ES-I3 (cell line): Measurements from ENCODE around the gene CCT7.

Experiments used
- H3K36me3 ChIP-seq: 2 replicates; pipeline ENCODE4 v1.6.1; 2013; ENCODE audit warnings: mild to moderate bottlenecking, low read length, control low read depth, moderate library complexity; ENCODE audit not compliant: insufficient read depth
- H3K4me1 ChIP-seq: 2 replicates; pipeline ENCODE4 v1.6.1; 2013; ENCODE audit warnings: mild to moderate bottlenecking, control low read depth, low read length; ENCODE audit not compliant: insufficient read depth
- H3K9ac ChIP-seq: 2 replicates; pipeline ENCODE4 v1.6.1; 2013; ENCODE audit warnings: low read depth, mild to moderate bottlenecking, low read length, moderate library complexity
- H3K9me3 ChIP-seq: 2 replicates; pipeline ENCODE4 v1.6.1; 2013; ENCODE audit warnings: mild to moderate bottlenecking, low read length, moderate library complexity; ENCODE audit not compliant: control insufficient read depth, insufficient read depth

CCT7 gene

GRCh38 chr2:73294239-73294638 is 60.1 kb downstream of the CCT7 start:
- Histone ChIP-seq H3K9me3 (no peaks in the 10 kb centered on the region), H3K4me1 (no peaks in the 10 kb centered on the region; the same call in 1 of the 2 replicates), H3K9ac (no peak overlapping the region), H3K36me3 (no peaks in the 10 kb centered on the region)

GRCh38 chr2:73295751-73296400 is 61.8 kb downstream of the CCT7 start:
- H3K9ac ChIP-seq = no peak overlapping the region
- H3K36me3 ChIP-seq = no peaks in the 10 kb centered on the region
- H3K4me1 ChIP-seq = no peaks in the 10 kb centered on the region; the same call in 1 of the 2 replicates
- H3K9me3 ChIP-seq = no peaks in the 10 kb centered on the region

DNA sequence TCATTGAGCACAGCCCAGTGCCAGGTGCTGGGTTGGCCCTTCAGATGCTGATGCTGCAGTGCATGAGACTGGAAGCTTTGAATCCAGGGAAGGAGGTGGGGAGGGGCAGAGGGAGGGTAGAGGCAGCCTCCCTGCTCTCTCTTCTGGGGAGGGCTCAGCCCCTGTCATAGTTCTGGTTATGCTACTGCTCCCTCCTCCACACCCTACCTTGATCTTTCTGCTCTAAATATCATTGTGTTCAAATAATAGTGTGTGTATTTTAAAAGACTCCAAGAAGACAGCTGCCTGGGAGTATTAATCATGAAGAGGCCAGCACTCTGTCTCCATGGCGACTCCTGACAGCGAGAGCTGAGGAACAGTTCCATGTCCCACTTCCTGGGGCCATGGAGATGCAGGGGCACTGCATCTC is 63.0 kb downstream of the CCT7 start:
- no peaks in the 10 kb centered on the region for H3K9me3 ChIP-seq
- no peaks in the 10 kb centered on the region; the same call in 1 of the 2 replicates for H3K4me1 ChIP-seq
- no peak overlapping the region for H3K9ac ChIP-seq
- H3K36me3 ChIP-seq = no peaks in the 10 kb centered on the region

- Histone ChIP-seq H3K9me3 (no peaks in the 10 kb centered on the region), H3K9ac (no peak overlapping the region), H3K36me3 (no peaks in the 10 kb centered on the region), H3K4me1 (no peaks in the 10 kb centered on the region; the same call in 1 of the 2 replicates)
Observed at GRCh38 chr2:73297586-73297985, 63.5 kb downstream of the CCT7 start.

DNA sequence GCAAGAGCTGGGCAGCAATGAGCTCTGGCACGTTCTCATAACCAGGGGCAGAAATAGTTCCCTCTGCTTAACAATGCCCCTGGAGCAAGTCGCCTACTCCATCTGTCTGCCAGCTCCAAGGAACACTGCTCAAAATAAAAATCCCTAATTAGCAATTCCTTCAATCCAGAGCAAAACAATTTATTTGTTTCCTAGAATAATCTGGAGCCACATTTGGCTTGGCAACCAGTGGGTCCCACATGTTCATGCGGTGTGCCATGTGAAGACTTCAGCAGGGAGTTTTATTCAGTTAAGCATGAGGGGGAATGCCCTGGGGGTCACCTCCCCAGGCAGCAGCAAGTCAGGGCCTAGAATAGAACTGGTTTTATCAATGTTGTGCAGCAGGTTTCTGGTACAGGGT is 66.8 kb downstream of the CCT7 start:
- H3K9me3 ChIP-seq = no peaks in the 10 kb centered on the region
- no peak overlapping the region for H3K9ac ChIP-seq
- H3K36me3 ChIP-seq = no peaks in the 10 kb centered on the region
- no peaks in the 10 kb centered on the region for H3K4me1 ChIP-seq

DNA sequence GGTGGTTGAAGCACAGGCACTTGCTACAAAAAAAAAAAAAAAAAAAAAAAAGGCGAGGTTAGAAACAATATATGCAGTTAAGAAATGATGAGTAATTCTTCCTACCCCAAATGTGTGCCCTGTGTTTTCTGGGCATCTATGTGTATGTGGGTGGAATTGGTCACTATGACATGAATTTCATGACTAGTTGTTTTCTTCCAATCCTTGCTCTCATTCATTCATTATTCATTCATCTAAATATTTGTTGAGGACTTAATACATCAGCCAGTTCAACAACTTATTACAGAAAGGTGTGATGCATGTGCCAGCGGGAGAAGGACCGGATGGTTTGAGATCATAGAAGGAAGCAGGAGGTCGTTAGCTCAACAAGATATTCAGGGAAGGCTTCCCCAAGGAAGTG is 67.5 kb downstream of the CCT7 start:
- Histone ChIP-seq H3K4me1 (no peaks in the 10 kb centered on the region), H3K36me3 (no peaks in the 10 kb centered on the region), H3K9me3 (no peaks in the 10 kb centered on the region), H3K9ac (no peak overlapping the region)
